Measurements from ENCODE around the gene HMMR.
"Not testable (repeated sequence)": the region's sequence is repeated elsewhere in the genome, so short reads cannot be mapped to it uniquely, and the experiment has no call there.

Gene HMMR, protein sequence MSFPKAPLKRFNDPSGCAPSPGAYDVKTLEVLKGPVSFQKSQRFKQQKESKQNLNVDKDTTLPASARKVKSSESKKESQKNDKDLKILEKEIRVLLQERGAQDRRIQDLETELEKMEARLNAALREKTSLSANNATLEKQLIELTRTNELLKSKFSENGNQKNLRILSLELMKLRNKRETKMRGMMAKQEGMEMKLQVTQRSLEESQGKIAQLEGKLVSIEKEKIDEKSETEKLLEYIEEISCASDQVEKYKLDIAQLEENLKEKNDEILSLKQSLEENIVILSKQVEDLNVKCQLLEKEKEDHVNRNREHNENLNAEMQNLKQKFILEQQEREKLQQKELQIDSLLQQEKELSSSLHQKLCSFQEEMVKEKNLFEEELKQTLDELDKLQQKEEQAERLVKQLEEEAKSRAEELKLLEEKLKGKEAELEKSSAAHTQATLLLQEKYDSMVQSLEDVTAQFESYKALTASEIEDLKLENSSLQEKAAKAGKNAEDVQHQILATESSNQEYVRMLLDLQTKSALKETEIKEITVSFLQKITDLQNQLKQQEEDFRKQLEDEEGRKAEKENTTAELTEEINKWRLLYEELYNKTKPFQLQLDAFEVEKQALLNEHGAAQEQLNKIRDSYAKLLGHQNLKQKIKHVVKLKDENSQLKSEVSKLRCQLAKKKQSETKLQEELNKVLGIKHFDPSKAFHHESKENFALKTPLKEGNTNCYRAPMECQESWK

DNA sequence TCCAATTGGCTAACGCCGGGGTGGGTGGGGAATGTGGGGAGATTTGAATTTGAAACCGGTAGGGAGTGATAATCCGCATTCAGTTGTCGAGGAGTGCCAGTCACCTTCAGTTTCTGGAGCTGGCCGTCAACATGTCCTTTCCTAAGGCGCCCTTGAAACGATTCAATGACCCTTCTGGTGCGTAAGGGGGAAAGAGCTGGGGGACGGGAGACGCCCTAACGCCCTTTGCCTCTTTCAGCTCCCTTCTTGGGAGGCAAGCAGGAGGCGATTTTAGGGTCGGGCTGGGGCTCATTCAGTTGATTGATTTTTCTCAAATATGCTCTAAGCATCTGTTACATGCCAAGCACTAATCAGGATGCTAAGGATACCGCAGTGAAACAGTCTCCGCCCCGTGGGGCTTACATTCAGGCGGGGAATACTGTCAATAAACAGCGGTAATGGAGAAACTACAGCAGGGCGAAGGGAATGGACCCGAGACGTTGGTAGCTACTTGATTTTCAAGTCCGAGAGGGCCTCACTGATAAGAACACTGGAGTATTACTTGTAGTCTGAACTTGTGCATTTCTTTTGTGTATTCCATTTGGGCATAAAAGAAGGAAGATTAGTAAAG, at the start of gene HMMR:
TSS of gene HMMR (plus strand) at position 71 of the 610 bp plus-strand sequence. CDS start at position 132, 61 bp downstream.
- no peak for DNase-seq

DNA sequence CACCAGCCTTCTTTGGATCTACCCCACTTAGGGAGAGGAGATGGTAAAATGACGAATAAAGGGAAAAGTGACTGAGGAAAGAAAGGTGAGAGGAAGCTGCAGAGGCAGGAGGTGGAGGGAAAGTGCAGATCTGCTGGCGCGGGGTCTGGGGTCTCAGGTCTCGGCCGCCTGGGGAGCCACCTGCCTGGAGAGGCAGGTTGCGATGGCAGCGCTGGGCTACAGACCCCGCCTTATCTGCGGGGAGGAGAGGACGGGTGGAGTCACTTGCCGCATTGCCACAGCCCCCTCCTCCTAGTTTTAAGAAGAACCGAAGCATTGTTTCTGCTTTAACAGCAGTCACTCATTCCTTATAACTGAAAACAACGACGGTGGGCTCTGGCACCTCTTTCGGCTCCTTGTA, 44.8 kb upstream of the HMMR start:
- not testable (repeated sequence) for DNase-seq

DNA sequence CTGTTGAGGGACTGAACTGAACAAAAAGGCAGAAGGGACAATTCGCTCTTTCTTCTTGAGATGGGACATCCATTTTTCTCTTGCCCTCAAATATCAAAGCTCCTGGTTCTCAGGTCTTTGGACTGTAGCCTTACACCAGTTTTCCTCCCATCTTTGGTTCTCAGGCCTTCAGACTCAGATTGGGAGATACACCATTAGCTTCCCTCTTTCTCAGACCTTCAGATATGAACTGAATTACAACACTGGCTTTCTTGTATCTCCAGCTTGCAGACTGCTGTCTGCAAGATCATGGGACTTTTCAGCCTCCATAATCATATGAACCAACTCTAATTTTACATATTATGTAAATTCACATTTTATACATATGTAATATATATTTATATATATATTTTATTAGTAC, 35.6 kb upstream of the HMMR start:
- DNase-seq = no peak

DNA sequence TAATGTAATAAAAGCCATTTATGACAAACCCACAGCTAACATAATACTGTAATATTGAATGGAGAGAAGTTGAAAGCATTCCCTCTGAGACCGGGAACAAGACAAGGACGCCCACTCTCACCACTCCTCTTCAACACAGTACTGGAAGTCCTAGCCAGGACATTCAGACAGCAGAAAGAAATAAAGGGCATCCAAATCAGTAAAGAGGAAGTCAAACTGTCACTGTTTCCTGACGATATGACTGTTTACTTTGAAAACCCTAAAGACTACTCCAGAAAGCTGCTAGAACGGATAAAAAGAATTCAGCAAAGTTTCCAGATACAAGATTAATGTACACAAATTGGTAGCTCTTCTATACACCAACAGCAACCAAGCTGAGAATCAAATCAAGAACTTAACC, 34.3 kb upstream of the HMMR start:
- DNase-seq = not testable (repeated sequence)

DNA sequence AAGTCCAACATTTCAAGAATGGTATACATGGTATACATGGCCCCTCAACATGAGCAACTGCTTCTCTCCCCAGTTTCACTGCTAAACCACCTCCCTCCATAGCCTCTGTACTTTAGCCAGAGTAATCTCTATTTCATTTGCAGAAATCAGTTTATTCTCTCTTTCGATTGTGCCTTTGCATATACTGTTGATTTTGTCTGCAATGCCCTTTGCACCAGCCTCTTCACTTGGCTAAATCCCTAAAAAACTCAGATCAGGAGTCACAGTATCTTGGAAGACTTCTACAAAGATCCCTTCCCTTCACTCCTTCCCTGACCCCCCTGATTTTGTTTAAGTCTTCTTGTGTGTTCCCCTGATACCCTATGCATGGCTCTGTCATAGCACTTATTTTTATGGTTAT, 27.9 kb upstream of the HMMR start:
- no peak for DNase-seq

DNA sequence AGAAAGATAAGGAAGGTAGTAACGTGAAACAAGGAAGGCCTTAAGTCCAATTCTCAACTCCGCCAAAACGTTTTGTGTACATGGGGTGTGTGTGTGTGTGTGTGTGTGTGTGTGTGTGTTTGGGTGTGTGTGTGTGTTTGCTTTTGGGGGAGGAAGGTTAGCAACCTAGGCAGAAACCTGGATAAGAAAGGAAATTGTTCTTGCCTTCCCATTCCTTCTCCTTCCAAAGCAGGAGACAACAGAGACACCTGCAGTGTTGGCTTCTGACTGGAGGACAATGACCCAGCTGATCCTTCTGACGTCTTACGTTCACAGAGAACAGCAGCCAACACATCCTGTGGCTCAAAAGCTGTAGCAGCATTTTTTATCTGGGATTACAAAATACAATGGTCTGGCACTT, 27.2 kb upstream of the HMMR start:
- no peak for DNase-seq

DNA sequence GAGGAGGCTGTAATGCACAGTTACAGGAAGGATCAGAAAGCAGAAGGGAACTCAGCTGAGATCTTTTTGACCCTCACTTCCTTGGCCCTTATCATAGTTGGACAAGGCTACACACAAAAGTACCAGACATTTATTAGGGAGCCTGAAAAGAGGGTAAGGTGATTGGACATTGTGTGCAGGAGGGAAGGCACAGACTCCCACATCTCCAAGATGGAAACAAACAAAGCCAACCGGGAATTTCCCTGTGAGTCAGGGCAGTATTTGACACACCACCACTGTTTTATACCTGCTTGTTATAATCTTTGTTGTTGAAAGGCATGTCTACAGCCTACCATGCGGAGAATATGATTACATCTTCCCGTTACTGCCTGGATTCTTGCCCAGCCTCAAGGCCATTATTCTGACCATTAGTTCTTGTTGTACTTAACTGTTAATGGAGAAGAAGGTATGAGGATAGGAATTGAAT, 26.0 kb upstream of the HMMR start:
- DNase-seq = no peak

DNA sequence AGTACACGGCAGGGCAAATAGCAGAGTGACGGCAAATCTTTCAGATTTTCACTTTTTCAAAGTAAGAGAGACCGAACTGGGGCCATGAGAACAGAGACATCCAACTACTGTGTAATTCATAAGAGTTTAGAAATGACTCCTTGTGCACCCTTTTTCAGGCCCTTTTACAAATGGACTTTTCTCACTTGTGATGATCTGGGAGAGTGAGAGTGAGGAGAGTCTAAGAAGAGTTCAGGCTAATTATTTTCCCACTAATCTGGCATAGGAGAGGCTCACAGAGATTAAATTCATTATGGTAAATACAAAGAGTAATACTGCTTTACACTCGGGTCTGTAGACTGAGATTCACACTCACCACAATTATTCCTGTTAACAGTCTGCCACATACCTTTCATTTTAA, 23.9 kb upstream of the HMMR start:
- no peak for DNase-seq

DNA sequence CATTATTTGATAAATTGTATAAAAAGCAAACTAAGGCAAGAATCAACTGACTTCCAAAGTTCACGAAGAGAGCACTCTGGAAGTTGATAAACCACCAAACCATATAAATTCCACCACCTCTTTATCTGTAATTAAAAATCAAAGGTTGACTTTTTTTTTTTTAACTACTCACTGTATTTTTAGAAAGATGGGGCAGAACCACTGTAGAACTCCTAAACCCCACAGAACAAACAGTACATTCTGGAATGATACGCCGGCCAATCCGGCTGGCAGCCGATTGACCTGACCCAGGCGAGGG, 23.5 kb upstream of the HMMR start:
- DNase-seq = no peak

DNA sequence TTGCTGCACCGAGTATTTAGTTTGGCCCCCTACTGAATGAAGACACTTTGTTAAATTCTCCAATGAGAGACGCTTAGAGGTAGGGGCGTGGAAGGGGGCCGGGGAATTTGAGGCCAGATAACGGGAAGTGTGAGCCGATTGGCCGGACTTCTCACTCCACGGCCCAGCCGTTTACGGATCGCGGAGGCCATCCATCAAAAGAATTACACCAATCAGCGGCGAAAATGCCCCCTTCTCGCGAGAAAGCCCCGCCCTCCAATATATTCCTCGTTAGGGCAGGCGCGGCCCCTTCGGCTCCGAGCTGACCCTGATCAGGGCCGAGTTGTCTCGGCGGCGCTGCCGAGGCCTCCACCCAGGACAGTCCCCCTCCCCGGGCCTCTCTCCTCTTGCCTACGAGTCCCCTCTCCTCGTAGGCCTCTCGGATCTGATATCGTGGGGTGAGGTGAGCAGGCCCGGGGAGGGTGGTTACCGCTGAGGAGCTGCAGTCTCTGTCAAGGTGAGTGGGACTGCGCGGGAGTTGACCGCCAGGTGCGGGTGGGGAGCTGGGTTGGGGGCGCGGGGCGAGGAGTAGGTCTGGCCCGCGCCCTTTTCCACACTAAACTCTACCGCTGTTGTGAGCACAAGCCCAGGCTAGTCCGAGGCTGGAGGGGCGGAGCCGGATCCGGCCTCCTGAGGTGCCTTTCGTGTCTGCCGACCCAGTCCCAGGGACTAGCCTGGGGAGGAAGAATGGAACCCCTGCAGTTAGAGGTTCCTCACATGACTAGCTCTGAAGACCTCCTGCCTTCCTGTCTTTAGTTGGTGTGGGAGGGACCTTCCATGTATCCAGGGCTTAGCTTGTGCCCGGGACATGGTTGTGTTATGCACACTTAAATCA, 22.9 kb upstream of the HMMR start, which contains the start of gene CCNG1:
TSS of gene CCNG1 (plus strand) at position 287 of the 874 bp plus-strand sequence. CDS start 1,662 bp downstream, outside the sequence.
- peak; percentile 22 for DNase-seq

DNA sequence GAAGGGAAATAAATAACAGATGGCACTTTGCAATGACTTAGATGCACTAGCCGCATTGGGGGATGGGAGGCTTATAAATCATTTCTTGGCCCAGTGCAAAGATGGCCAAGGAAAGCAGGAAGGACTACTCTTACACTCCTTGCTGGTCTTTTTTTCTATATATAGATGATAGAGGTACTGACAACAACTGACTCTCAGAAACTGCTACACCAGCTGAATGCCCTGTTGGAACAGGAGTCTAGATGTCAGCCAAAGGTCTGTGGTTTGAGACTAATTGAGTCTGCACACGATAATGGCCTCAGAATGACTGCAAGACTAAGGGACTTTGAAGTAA, 21.4 kb upstream of the HMMR start:
- no peak for DNase-seq

DNA sequence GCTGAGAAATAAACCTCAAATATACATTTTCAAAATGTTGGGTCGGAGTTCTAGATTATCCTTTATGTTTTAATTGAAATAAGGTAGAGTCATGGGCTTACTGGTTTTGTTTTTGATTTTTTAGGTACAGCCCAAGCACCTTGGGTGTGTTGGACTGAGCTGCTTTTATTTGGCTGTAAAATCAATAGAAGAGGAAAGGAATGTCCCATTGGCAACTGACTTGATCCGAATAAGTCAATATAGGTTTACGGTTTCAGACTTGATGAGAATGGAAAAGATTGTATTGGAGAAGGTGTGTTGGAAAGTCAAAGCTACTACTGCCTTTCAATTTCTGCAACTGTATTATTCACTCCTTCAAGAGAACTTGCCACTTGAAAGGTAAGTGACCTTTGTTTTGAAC, 19.5 kb upstream of the HMMR start:
- DNase-seq = no peak

DNA sequence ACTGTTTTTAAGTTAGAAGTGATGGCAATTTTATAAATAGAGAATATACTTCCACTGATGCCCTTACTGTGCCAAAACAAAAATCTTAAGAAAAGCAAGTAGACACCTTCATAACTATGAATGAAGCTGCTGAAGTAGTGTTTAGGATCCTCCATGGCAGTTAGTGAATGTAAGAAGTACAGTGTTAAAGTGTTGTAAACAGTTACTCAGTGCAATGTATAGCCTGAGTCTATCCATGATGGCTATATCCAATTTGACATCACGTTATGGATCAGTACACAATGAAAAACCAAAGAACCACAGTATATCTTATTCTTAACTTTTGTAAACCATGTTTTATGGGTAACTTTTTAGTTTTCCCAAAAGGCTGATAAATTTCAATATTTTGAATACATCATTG, 15.9 kb upstream of the HMMR start:
- DNase-seq = no peak

DNA sequence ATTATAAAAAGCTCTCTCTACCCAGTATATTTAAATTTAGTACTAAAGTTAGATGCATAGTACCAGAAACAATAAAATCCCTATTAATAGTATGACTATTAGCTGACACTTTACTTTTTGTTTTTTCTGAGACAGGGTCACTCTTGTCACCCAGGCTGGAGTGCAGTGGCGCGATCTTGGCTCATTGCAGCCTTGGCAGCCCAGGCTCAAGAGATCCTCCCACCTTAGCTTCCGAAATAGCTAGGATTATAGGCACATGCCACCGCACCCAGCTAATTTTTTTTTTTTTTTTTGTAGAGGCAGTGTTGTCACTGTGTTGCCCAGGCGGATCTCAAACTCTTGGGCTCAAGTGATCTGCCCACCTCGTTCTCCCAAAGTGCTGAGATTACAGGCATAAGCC, 15.1 kb upstream of the HMMR start:
- no peak for DNase-seq

DNA sequence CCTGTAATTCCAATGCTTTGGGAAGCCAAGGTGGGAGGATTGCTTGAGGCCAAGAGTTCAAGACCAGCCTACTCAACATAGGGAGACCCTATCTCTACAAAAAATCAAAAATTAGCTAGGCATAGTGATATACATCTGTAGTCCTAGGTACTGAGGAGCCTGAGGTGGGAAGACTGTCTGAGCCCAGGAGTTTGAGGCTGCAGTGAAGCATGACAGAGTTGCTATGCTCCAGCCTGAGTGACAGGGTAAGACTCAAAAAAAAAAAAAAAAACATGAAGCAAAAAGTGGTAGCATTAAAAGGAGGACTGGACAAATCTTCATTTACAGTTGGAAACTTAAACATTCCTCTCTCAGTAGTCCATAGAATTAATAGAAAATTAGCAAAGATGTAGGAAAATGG, 13.2 kb upstream of the HMMR start:
- DNase-seq = no peak

DNA sequence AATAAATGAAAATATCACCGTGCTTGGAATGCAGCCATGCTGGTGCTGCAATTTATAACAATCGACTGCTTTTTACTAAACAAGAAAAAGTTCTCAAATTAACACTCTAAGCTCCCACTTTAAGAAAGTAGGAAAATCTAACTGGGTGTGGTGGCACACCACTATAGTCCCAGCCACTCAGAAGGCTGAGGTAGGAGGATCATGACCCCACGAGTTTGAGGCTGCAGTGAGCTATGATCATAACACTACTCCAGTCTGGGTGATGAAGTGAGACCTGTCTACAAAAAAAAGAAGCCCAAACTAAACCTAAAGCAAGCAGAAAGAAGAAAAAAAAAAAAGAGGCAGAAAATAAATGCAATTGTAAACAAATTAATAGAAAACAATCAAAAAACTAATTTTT, 12.6 kb upstream of the HMMR start:
- DNase-seq = no peak

DNA sequence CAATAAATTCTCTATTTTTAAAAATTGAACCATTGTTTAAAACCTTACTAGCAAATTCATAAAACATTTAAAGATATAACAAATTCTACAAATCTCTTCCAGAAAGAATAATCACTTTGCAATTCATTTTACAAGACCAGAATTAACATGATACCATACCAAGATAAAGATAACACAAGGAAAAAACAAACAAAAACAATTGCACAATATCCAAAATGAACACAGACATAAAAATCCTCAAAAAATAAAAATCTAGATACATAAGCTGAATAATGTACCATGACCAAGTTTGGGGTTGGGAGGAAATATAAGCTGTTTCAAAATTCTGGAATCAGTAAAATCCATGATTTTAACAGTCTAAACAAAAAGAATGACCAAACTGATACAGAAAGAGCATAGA, 11.9 kb upstream of the HMMR start:
- DNase-seq = no peak

DNA sequence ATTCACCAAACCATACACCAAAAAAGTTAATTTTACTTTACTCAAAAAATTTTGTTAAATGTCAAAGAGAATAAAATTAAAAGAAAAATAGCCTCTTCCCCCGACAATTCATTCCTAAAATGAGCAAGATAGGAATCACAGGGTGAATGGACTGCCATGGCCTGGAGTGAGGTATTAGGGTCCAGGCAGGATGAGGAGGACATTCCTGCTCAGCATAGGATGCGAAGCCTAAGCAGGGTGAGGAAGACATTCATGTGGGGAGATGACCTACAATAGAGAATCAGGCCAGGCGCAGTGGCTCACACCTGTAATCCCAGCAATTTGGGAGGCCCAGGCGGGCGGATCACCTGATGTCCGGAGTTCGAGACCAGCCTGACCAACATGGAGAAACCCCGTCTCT, 8.9 kb upstream of the HMMR start:
- no peak for DNase-seq

DNA sequence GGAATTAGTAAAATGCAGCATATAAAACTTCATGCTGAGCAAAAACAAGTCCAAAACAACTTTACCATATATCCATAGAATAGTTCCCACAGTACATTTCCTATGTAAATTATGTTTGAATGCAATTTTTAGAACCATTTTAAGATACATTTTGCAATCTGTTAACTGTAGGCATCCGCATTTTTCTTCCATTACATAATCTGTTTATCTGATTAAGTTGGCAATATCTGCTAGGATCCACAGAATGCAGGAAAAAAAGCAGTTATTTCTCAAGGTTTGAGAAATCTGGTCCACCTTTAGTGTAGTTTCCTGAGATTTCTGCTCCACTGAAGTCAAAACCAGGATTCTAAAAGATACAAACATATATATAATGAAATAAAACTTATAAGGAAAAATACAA, 6.7 kb upstream of the HMMR start:
- DNase-seq = no peak

DNA sequence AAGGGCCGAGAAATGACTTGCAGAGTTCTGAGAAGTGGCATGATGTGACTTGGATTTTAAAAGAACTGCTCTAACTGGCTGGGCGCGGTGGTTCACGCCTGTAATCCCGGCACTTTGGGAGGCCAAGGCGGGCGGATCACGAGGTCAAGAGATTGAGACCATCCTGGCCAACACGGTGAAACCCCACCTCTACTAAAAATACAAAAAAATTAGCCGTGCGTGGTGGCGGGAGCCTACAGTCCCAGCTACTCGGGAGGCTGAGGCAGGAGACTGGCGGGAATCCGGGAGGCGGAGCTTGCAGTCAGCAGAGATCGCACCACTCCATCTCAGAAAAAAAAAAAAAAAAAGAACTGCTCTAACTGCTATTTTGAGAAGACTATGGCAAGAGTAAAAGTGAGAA, 5.0 kb upstream of the HMMR start:
- DNase-seq = not testable (repeated sequence)

DNA sequence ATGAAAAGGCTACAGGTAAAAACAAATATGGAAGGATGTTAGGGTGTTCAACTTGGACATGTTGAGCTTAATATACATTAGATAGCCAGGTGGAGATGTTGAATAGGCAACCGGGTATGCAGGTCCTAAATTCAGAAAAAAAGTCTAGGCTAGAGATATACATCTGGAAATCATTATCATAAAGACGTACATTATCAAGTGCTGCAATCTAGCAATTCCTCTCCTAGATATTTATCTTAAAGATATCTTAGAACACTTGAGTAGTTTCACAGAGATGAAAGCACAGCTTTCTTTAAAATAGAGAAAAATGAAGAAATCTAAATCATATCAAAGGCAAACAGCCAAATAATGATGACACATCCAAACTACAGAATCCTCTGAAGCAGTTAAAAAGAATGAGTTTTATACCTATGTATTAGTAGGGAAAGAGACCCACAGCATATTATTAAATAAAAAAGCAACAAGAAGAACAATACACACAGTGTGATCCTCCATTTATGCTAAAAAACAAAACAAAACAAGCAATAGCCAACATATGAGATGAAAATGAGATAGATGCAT, 4.3 kb upstream of the HMMR start:
- no peak for DNase-seq

DNA sequence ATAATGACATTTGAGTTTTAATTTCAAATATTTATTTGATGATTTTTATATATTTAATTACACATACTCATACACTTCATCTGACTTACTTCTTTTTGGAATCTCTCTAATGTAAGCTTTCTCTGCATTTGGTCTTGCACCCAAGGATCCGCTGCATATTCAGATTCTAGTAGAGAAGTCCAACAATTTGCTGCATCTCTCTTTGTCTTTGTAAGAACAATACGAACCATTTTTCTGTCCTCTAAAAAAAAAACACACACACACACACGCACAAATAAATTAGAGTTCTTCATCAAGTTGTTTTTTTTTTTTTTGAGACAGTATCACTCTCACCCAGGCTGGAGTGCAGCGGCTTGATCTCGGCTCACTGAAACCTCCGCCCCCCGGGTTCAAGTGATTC, 3.6 kb upstream of the HMMR start:
- no peak for DNase-seq
